GM23338 (cell line): Measurements from ENCODE around the gene HOXA2.

Experiments
- CTCF ChIP-seq, 2 experiments: fragments of 200-600 bp in 1 of 2; sonication (generic) in 1 of 2; conservative IDR thresholded peaks; 2 replicates each; pipeline versions ENCODE4 v1.5.1 to v1.6.1; 2016 to 2017; ENCODE audit warnings: antibody characterized with exemption in 2 of 2, low read depth in 2 of 2, mild to moderate bottlenecking in 2 of 2, moderate library complexity in 1 of 2
- ETS1 ChIP-seq: IDR thresholded peaks from 2 replicates; pipeline ENCODE4 v1.6.1; 2016; ENCODE audit warnings: antibody characterized with exemption
- EZH2 ChIP-seq: fragments of 200-600 bp; sonication (generic); IDR thresholded peaks from one replicate; pipeline ENCODE4 v1.8.0; 2017; ENCODE audit warnings: antibody characterized with exemption, mild to moderate bottlenecking, low read depth; ENCODE audit not compliant: unreplicated experiment
- EZH2phosphoT487 ChIP-seq: fragments of 200-600 bp; sonication (generic); IDR thresholded peaks from one replicate; pipeline ENCODE4 v1.8.1; 2018; ENCODE audit warnings: antibody characterized with exemption; ENCODE audit not compliant: unreplicated experiment
- JUNB ChIP-seq: IDR thresholded peaks from one replicate; pipeline ENCODE4 v1.6.1; 2016; ENCODE audit warnings: antibody characterized with exemption; ENCODE audit not compliant: unreplicated experiment
- POLR2AphosphoS5 ChIP-seq: IDR thresholded peaks from 2 replicates; pipeline ENCODE4 v1.6.1; 2016; ENCODE audit warnings: antibody characterized with exemption, low read depth
- STAT1 ChIP-seq: IDR thresholded peaks from one replicate; pipeline ENCODE4 v1.6.1; 2016; ENCODE audit warnings: antibody characterized with exemption; ENCODE audit not compliant: unreplicated experiment
- ZNF114 ChIP-seq: fragments of 250-450 bp; sonication (Bioruptor Pico); IDR thresholded peaks from 2 replicates; pipeline ENCODE4 v1.5.0; 2020; ENCODE audit warnings: mild to moderate bottlenecking, moderate library complexity

GRCh38 chr7:27062946-27063345 lies 39.5 kb downstream of the HOXA2 start:
- TF ChIP-seq CTCF (conservative IDR thresholded peaks at IDR 0.05; ENCODE audit: low read depth in 2 of 2) (no peak), EZH2phosphoT487 (no peak), EZH2 (no peak), POLR2AphosphoS5 (no peak), STAT1 (no peak), JUNB (no peak), ZNF114 (no peak), ETS1 (no peak)
